ENCODE results near the gene CHMP5.

DNA sequence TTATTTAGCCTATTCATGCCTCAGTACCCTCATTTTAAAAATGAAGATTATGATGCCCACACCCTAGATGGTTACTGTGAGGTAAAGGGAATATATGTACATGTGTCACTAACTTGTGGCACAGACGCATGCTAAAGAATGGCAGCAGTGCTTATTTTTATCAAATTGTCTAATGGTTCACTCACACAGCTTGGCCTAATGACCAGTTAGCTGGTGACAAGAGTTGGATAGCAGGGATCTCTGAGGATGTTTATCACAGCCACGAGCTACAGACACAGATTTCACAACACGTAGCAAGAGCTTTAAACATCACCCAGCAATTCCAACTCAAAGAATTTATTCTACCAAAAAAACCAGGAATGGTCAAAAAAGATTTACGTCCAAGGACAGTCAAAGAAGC is 7.6 kb upstream of the CHMP5 start:
- TF ChIP-seq, protein P1, sequence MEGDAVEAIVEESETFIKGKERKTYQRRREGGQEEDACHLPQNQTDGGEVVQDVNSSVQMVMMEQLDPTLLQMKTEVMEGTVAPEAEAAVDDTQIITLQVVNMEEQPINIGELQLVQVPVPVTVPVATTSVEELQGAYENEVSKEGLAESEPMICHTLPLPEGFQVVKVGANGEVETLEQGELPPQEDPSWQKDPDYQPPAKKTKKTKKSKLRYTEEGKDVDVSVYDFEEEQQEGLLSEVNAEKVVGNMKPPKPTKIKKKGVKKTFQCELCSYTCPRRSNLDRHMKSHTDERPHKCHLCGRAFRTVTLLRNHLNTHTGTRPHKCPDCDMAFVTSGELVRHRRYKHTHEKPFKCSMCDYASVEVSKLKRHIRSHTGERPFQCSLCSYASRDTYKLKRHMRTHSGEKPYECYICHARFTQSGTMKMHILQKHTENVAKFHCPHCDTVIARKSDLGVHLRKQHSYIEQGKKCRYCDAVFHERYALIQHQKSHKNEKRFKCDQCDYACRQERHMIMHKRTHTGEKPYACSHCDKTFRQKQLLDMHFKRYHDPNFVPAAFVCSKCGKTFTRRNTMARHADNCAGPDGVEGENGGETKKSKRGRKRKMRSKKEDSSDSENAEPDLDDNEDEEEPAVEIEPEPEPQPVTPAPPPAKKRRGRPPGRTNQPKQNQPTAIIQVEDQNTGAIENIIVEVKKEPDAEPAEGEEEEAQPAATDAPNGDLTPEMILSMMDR (IDR thresholded peaks at IDR 0.05; ENCODE audit: low read depth, low read length) = no peak
- TF ChIP-seq POLR2A (IDR thresholded peaks at IDR 0.05; ENCODE audit: extremely low read depth, insufficient read length) (no peak), MYC (IDR thresholded peaks at IDR 0.05; ENCODE audit: low read depth, low read length) (no peak)
- TF ChIP-seq, protein P2, sequence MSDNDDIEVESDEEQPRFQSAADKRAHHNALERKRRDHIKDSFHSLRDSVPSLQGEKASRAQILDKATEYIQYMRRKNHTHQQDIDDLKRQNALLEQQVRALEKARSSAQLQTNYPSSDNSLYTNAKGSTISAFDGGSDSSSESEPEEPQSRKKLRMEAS (IDR thresholded peaks at IDR 0.05; ENCODE audit: low read depth, low read length) = no peak

All from NB4 (cell line).